GM18870 (cell line): ENCODE results near the gene CD244.
"Not testable (repeated sequence)": the region's sequence is repeated elsewhere in the genome, so short reads cannot be mapped to it uniquely, and the experiment has no call there.

Experiments used
- ATAC-seq: cut with Tn5 transposase; IDR thresholded peaks from one replicate; pipeline ENCODE4 v1.9.1; 2021; ENCODE audit warnings: moderate library complexity; ENCODE audit not compliant: unreplicated experiment

Gene CD244

DNA sequence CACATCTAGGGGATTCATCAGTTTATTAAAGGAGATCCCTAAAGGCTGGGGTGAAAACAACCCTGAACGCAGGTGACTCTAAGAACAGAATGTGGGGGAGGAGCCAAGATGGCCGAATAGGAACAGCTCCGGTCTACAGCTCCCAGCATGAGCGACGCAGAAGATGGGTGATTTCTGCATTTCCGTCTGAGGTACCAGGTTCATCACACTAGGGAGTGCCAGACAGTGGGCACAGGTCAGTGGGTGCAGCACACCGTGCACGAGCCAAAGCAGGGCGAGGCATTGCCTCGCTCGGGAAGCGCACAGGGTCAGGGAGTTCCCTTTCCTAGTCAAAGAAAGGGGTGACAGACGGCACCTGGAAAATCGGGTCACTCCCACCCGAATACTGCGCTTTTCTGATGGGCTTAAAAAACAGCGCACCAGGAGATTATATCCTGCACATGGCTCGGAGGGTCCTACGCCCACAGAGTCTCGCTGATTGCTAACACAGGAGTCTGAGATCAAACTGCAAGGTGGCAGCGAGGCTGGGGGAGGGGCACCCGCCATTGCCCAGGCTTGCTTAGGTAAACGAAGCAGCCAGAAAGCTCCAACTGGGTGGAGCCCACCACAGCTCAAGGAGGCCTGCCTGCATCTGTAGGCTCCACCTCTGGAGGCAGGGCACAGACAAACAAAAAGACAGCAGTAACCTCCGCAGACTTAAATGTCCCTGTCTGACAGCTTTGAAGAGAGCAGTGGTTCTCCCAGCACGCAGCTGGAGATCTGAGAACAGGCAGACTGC, 79.5 kb downstream of the CD244 start:
- not testable (repeated sequence) for ATAC-seq

DNA sequence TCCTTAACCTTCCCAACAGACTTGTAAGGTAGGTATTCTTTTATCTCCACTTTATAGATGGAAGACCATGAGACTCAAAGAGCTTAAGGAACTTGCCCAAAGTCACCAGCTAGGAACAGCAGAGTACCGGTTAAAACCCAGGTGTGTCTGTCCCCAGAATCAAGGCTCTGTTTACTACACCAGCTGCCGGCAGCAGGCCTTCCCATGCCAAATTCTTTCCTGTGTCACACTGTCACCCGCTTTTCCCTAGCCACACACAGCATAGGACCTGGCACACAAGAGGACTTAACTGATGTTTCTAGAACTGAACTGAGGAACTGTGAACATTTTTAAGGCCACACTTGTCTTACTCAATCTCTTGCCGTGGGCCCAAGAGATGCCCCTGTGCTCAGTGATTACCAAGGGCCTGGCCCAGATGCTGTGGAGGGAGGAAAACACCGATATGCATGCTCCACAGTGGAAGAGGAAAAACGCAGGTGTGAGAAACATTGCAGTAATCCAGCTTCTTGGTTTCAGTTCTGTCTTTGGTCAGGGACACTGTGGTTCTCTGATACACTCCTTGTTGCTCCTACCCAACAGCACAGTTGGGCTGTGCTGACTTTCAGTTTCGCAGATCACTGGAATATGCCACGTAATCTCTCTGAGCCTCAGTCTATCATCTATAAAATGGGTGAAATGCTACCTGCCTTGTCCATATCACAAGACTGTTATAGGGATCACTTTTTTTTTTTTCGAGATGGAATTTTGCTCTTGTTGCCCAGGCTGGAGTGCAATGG, 80.6 kb downstream of the CD244 start:
- ATAC-seq, result peak; percentile 87

DNA sequence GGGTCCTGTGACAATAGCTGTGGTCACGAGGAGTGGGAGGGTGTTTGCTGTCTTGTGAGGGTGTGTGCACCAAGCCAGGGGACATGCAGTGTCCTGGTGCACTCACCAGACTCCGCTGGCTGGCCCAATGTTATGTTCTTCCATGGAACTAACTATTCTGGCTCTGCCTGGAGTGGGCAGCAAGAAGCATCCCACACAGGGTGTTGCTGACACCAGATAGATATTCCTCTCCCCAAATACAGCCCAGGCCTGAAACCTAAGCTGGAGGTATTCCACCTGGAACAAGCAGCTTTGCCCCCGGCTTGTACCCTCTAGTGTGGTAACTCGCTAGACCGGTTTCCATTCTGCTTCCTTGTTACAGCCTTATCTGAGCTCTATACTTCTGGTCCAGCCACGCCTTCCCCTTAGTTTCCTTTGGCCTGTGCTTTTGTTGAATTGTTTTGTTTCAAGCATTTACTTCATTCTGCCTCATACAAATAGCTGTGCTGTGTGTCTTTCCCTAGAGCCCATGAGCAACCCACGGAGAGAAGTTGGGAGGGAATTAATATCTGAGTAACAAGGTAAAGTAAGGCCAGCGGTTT, 81.4 kb downstream of the CD244 start:
- ATAC-seq, result no peak

DNA sequence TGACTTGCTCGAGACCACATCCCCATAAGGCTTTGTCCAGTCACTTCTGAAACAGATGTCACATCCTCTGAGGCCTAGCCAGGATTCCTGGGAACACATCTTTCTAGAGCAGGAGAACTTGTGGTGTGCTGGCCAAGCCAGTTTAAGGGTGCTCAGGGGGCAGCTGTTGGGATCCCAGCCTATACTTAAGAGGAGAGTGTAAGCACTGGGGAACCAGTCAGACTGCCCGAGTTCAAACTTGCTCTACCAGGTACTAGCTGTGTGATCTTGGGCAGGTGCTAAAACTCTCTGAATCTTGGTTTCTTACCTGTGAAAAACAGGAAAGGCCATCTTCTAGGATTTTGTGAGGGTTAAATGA, 82.3 kb downstream of the CD244 start:
- no peak for ATAC-seq
